Epithelial cell of esophagus (primary cell): Measurements from ENCODE around the gene AAMP.

Experiments
- DNase-seq: peaks from one replicate; pipeline ENCODE4 v3.0.0; 2010; ENCODE audit warnings: low read depth
- H3K4me3 ChIP-seq: 2 replicates; pipeline ENCODE4 v1.5.1; 2011; ENCODE audit warnings: mild to moderate bottlenecking, low read length, control low read depth
- CTCF ChIP-seq: IDR thresholded peaks from 2 replicates; pipeline ENCODE4 v1.5.1; 2011; ENCODE audit warnings: low read depth, mild to moderate bottlenecking, low read length, control low read depth, inconsistent platforms; ENCODE audit not compliant: insufficient read depth; ENCODE audit errors: missing control alignments

The AAMP gene

GRCh38 chr2:218255446-218255845, 14.5 kb downstream of the AAMP start:
- peak; percentile 39 for DNase-seq
- no peak for TF ChIP-seq CTCF
- no peak overlapping the region for H3K4me3 ChIP-seq

- TF ChIP-seq CTCF: no peak
- no peak overlapping the region for H3K4me3 ChIP-seq
Measured at GRCh38 chr2:218253232-218253625, 16.7 kb downstream of the AAMP start.

GRCh38 chr2:218252509-218253231, 17.3 kb downstream of the AAMP start:
- no peak for DNase-seq
- H3K4me3 ChIP-seq: no peak overlapping the region
- TF ChIP-seq CTCF: no peak

More at GRCh38 chr2:218253232-218253625, 16.7 kb downstream of the AAMP start:
- DNase-seq: no peak

- H3K4me3 ChIP-seq: no peak overlapping the region
- TF ChIP-seq CTCF: no peak
- DNase-seq: no peak
Measured at GRCh38 chr2:218249691-218250090, 20.2 kb downstream of the AAMP start.

GRCh38 chr2:218245214-218245613, 24.7 kb downstream of the AAMP start:
- no peak overlapping the region for H3K4me3 ChIP-seq
- no peak for TF ChIP-seq CTCF
- DNase-seq: no peak

- no peak overlapping the region for H3K4me3 ChIP-seq
- no peak for DNase-seq
- TF ChIP-seq CTCF: no peak
Measured at GRCh38 chr2:218244665-218245064, 25.3 kb downstream of the AAMP start.

- H3K4me3 ChIP-seq: no peak overlapping the region
- no peak for DNase-seq
- no peak for TF ChIP-seq CTCF
Measured at GRCh38 chr2:218244204-218244603, 25.7 kb downstream of the AAMP start.
